ENCODE results near the gene SEC63. TPM values are rescaled to one million over a fixed set of nuclear protein-coding genes. Genes with fewer than 3 reads are reported as not detected.

SEC63 gene
- total RNA-seq, 2 experiments from 2014 or later, result 91.9 to 105 TPM

DNA sequence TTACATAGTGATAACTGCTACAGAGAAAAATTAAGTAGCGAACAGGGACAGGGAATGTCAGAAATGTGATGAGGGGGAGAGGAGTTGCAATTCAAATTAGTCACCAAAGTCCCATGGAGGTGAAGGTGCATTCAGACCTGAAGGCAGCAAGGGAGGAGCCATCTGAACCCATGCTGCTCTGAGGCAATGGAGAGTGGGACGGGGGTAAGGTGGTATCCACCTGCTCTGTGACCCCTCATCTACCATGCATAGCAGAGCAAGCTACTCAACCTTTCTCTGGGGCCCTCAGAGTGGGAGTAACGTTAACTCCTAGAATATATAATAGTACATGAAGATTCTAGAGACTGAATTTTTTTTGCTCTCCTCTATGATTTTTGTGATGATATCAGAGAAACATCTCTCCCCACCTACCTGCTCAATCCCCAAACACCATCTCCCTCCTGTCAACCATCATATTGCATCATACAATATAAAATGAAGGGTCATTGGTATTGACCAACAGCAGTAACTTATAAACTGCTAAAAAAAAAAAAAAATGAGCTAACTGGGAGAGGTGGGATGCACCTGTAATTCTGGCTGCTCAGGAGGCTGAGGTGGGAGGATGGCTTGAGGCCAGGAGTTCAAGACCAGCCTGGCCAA is 117.3 kb downstream of the SEC63 start:
- DNase-seq, result no peak
- H3K27me3 Mint-ChIP-seq, result no peaks in the 10 kb centered on the region
- H3K27ac Mint-ChIP-seq, result no peak overlapping the region
- no peaks in the 10 kb centered on the region for H3K9me3 Mint-ChIP-seq
- H3K36me3 Mint-ChIP-seq, result no peaks in the 10 kb centered on the region
- peaks cover 13% of the 10 kb centered on the region for H3K4me1 Mint-ChIP-seq
- H3K4me3 Mint-ChIP-seq, result no peak overlapping the region

DNA sequence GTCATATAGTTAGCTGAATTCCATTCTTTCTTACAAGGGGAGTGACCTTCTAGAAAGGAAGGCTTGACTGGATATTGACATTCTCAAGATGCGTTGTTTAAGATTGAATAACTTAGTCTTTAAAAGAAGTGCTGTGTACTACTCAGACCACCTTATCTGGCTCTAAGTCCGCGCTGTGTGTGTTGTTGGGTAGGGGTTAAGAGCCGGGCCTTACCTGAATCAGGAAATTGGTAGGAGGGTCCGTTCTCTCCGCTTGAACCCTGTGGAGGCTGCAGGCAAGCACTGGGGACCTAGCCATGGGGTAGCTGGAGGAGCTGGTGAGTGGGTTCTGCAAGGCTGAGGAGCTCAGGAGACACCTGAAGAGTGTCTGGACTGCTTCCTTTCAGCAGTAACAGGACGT is 124.9 kb downstream of the SEC63 start:
- H3K4me1 Mint-ChIP-seq, result peaks cover 21% of the 10 kb centered on the region
- H3K27me3 Mint-ChIP-seq, result no peaks in the 10 kb centered on the region
- H3K36me3 Mint-ChIP-seq, result no peaks in the 10 kb centered on the region
- no peak for DNase-seq
- no peaks in the 10 kb centered on the region for H3K9me3 Mint-ChIP-seq
- H3K27ac Mint-ChIP-seq, result no peak overlapping the region
- H3K4me3 Mint-ChIP-seq, result no peak overlapping the region

- H3K27ac Mint-ChIP-seq, result no peak overlapping the region
- H3K4me1 Mint-ChIP-seq, result peaks cover 28% of the 10 kb centered on the region
- no peaks in the 10 kb centered on the region for H3K9me3 Mint-ChIP-seq
Observed at GRCh38 chr6:107832151-107833056, 125.6 kb downstream of the SEC63 start.

GRCh38 chr6:107830060-107830459 is 127.9 kb downstream of the SEC63 start:
- DNase-seq, result no peak
- Mint-ChIP-seq H3K4me3 (no peak overlapping the region), H3K27ac (no peak overlapping the region), H3K9me3 (peaks cover 1% of the 10 kb centered on the region), H3K27me3 (no peaks in the 10 kb centered on the region), H3K4me1 (peaks cover 30% of the 10 kb centered on the region), H3K36me3 (no peaks in the 10 kb centered on the region)

More at GRCh38 chr6:107832151-107833056, 125.6 kb downstream of the SEC63 start:
- Mint-ChIP-seq H3K4me3 (no peak overlapping the region), H3K36me3 (no peaks in the 10 kb centered on the region), H3K27me3 (no peaks in the 10 kb centered on the region)
- DNase-seq, result no peak

DNA sequence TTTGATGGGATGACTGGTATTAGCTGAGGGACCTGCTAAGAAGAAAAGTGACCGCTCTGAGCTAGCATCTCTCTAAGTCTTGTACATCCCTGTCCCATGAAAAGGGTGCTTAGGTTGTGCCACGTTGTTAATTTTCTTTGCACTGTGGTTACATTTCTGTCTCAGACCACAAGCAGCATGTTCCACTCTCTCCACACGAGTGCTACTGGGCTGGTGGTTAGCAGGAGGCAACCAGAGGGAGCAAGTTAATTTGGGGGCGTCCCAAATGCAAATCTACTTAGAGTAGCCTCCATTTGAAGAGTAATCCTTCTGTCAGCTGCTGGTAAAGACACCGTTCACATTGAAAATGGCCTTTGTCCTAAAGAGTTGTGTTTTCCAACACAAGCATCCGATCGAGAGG is 130.5 kb downstream of the SEC63 start:
- H3K4me1 Mint-ChIP-seq, result peaks cover 46% of the 10 kb centered on the region
- peak; percentile 75 for DNase-seq
- H3K9me3 Mint-ChIP-seq, result peaks cover 1% of the 10 kb centered on the region
- no peaks in the 10 kb centered on the region for H3K36me3 Mint-ChIP-seq
- no peaks in the 10 kb centered on the region for H3K27me3 Mint-ChIP-seq
- H3K27ac Mint-ChIP-seq, result peak overlapping the region; percentile 28
- H3K4me3 Mint-ChIP-seq, result no peak overlapping the region

- Mint-ChIP-seq H3K4me1 (peaks cover 71% of the 10 kb centered on the region), H3K27me3 (no peaks in the 10 kb centered on the region), H3K27ac (peak overlapping the region; percentile 97), H3K9me3 (peaks cover 1% of the 10 kb centered on the region), H3K4me3 (peak overlapping the region; percentile 81), H3K36me3 (peaks cover 2% of the 10 kb centered on the region)
- DNase-seq, result peak; percentile 72
Observed at GRCh38 chr6:107823047-107823557, 134.9 kb downstream of the SEC63 start.

GRCh38 chr6:107822176-107823046 is 135.6 kb downstream of the SEC63 start:
- peaks cover 70% of the 10 kb centered on the region for H3K4me1 Mint-ChIP-seq
- no peaks in the 10 kb centered on the region for H3K27me3 Mint-ChIP-seq
- DNase-seq, result peak; percentile 57
- H3K4me3 Mint-ChIP-seq, result peak overlapping the region; percentile 81
- H3K36me3 Mint-ChIP-seq, result peaks cover 5% of the 10 kb centered on the region
- peaks cover 1% of the 10 kb centered on the region for H3K9me3 Mint-ChIP-seq
- peak overlapping the region; percentile 97 for H3K27ac Mint-ChIP-seq

DNA sequence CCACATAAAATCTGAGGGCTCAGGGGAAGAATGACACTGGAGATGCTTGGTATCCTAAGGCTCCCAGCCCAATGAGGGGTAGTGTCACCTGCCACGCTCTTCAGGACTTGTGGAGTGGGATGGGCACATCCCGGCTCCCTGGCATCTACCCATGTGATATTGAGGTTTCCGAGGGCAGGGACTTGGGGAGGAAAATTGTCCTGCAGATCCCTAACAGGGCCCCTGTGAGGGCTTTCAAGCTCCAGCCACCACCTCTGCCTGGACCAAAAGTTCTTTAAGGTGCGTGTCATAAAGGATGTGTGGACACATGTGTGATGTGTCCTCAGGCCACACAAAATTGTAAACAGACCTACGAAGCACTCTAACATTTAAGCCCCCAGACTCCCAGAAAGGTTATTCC is 136.4 kb downstream of the SEC63 start:
- Mint-ChIP-seq H3K9me3 (peaks cover 1% of the 10 kb centered on the region), H3K36me3 (peaks cover 5% of the 10 kb centered on the region), H3K4me3 (peak overlapping the region; percentile 81), H3K27ac (peak overlapping the region; percentile 97), H3K27me3 (no peaks in the 10 kb centered on the region), H3K4me1 (peaks cover 78% of the 10 kb centered on the region)
- DNase-seq, result no peak

DNA sequence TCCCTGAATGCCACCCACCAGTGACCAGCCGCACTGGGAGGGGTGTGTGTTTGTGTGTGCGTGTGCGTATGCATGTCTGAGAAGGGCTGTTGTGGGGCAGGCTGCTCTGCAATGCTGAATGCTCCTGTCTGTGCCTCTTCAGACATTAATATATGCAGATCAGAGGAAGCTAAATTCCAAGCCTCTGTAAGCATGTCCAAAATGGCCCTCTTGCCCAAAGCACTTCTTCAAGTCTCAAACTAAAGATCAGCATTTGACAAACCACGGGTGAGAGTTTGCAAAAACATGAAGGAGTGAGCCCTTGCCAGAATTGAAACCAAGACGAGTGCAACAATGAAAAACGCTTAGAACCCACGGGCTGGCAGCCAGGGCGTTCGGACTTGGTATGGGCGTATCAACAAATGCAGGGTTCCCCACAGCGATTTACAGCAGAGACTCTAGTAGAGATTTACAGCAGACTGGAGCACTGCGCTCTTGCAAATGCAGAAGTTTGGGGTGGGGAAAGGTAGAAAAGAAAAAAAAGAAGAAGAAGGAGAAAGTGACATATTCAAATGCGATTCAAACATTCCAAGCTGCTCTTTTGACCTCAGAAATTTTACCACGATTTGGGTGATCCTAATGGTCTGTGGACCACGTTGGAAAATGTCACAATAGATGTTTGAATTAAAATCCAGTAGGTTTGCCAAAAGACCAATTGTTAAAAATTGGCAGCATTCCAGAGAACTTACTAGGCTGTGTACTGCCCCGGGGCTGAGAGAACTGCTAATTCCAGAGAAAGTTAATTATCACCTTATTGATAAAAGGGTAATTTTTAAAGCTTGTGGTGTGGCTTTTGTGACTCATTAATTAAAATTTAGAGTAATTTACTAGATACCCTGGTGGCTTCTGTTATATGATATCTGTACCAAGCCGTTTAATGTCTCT is 137.4 kb downstream of the SEC63 start:
- DNase-seq, result peak; percentile 47
- peaks cover 1% of the 10 kb centered on the region for H3K9me3 Mint-ChIP-seq
- peaks cover 5% of the 10 kb centered on the region for H3K36me3 Mint-ChIP-seq
- H3K27me3 Mint-ChIP-seq, result no peaks in the 10 kb centered on the region
- H3K27ac Mint-ChIP-seq, result peak overlapping the region; percentile 97
- peaks cover 87% of the 10 kb centered on the region for H3K4me1 Mint-ChIP-seq
- H3K4me3 Mint-ChIP-seq, result peak overlapping the region; percentile 81

- Mint-ChIP-seq H3K4me3 (peak overlapping the region; percentile 81), H3K4me1 (peaks cover 86% of the 10 kb centered on the region), H3K9me3 (no peaks in the 10 kb centered on the region), H3K27me3 (no peaks in the 10 kb centered on the region), H3K36me3 (peaks cover 5% of the 10 kb centered on the region), H3K27ac (peak overlapping the region; percentile 97)
- peak; percentile 39 for DNase-seq
Observed at GRCh38 chr6:107819964-107820337, 138.1 kb downstream of the SEC63 start.

- Mint-ChIP-seq H3K27me3 (no peaks in the 10 kb centered on the region), H3K27ac (peak overlapping the region; percentile 97), H3K9me3 (no peaks in the 10 kb centered on the region), H3K4me1 (peaks cover 81% of the 10 kb centered on the region), H3K36me3 (peaks cover 6% of the 10 kb centered on the region), H3K4me3 (peak overlapping the region; percentile 81)
- peak; percentile 29 for DNase-seq
Observed at GRCh38 chr6:107819217-107819616, 138.8 kb downstream of the SEC63 start.

GRCh38 chr6:107818272-107818671 is 139.7 kb downstream of the SEC63 start:
- Mint-ChIP-seq H3K4me1 (peaks cover 79% of the 10 kb centered on the region), H3K27me3 (no peaks in the 10 kb centered on the region), H3K9me3 (no peaks in the 10 kb centered on the region), H3K27ac (peak overlapping the region; percentile 97), H3K4me3 (peak overlapping the region; percentile 71), H3K36me3 (peaks cover 10% of the 10 kb centered on the region)
- no peak for DNase-seq

- H3K4me1 Mint-ChIP-seq, result peaks cover 74% of the 10 kb centered on the region
- peak overlapping the region; percentile 97 for H3K27ac Mint-ChIP-seq
- DNase-seq, result no peak
- H3K36me3 Mint-ChIP-seq, result peaks cover 10% of the 10 kb centered on the region
- peak overlapping the region; percentile 71 for H3K4me3 Mint-ChIP-seq
- no peaks in the 10 kb centered on the region for H3K27me3 Mint-ChIP-seq
- no peaks in the 10 kb centered on the region for H3K9me3 Mint-ChIP-seq
Observed at GRCh38 chr6:107817784-107818183, 140.2 kb downstream of the SEC63 start.
